ENCODE measurements around the gene RAD51.

- TF ChIP-seq CTCF (IDR thresholded peaks at IDR 0.05 in 2 of 3, conservative IDR thresholded peaks at IDR 0.05 in 1 of 3; ENCODE audit: borderline replicate concordance in 1 of 3, insufficient read depth in 1 of 3, low read depth in 2 of 3, low read length in 2 of 3) (no peak), CEBPB (IDR thresholded peaks at IDR 0.05; ENCODE audit: low read depth) (no peak), JUND (IDR thresholded peaks at IDR 0.05) (no peak), POLR2AphosphoS5 (IDR thresholded peaks at IDR 0.05; ENCODE audit: low read depth, low read length) (no peak), REST (IDR thresholded peaks at IDR 0.05; ENCODE audit: low read depth) (no peak), SP1 (IDR thresholded peaks at IDR 0.05; ENCODE audit: low read depth) (no peak), TCF7L2 (IDR thresholded peaks at IDR 0.05; ENCODE audit: borderline replicate concordance, extremely low read depth, insufficient read depth, insufficient read length) (no peak), YY1 (IDR thresholded peaks at IDR 0.05; ENCODE audit: extremely low read depth, insufficient replicate concordance, low read depth, low read length) (no peak), MAX (IDR thresholded peaks at IDR 0.05) (no peak), EZH2 (IDR thresholded peaks at IDR 0.05) (no peak), ZFX (IDR thresholded peaks at IDR 0.05) (no peak), ZBTB33 (IDR thresholded peaks at IDR 0.05; ENCODE audit: extremely low read depth, insufficient replicate concordance, low read length) (no peak), RAD21 (IDR thresholded peaks at IDR 0.05; ENCODE audit: low read depth) (no peak)
Observed at GRCh38 chr15:40714144-40714543, 19.2 kb downstream of the RAD51 start.

Measured in HCT116 (cell line).